ENCODE results near the gene PCDH20. TPM values are rescaled to one million over a fixed set of nuclear protein-coding genes. Genes with fewer than 3 reads are reported as not detected.
"Not testable (repeated sequence)": the region's sequence is repeated elsewhere in the genome, so short reads cannot be mapped to it uniquely, and the experiment has no call there.

The PCDH20 gene
- total RNA-seq, 1 donor from 2014 or later = 0.30 TPM

GRCh38 chr13:61383111-61383510 lies 32.5 kb downstream of the PCDH20 start:
- no peak for TF ChIP-seq CTCF (IDR thresholded peaks at IDR 0.05; ENCODE audit: borderline replicate concordance)
- H3K9me3 ChIP-seq (replicated peaks) = no peaks in the 10 kb centered on the region
- no peaks in the 10 kb centered on the region for H3K27me3 ChIP-seq (ENCODE audit: low read depth)
- intact Hi-C loops (cut with micrococcal nuclease) = no loop called here
- no peaks in the 10 kb centered on the region for H3K36me3 ChIP-seq
- no peak overlapping the region for H3K27ac ChIP-seq (replicated peaks)
- H3K4me1 ChIP-seq = no peaks in the 10 kb centered on the region
- no peak overlapping the region for H3K4me3 ChIP-seq
- DNase-seq = no peak

- TF ChIP-seq CTCF (IDR thresholded peaks at IDR 0.05; ENCODE audit: borderline replicate concordance) = no peak
- Histone ChIP-seq H3K27me3 (ENCODE audit: low read depth) (no peaks in the 10 kb centered on the region), H3K9me3 (replicated peaks) (peaks cover 20% of the 10 kb centered on the region), H3K4me1 (no peaks in the 10 kb centered on the region), H3K4me3 (no peak overlapping the region), H3K36me3 (no peaks in the 10 kb centered on the region), H3K27ac (replicated peaks) (no peak overlapping the region)
- DNase-seq = no peak
- intact Hi-C loops (cut with micrococcal nuclease) = no loop called here
Observed at GRCh38 chr13:61370520-61370919, 45.1 kb downstream of the PCDH20 start.

GRCh38 chr13:61364690-61365089 lies 51.0 kb downstream of the PCDH20 start:
- DNase-seq, H3K36me3 ChIP-seq: not testable (repeated sequence)

GRCh38 chr13:61362522-61362921 lies 53.1 kb downstream of the PCDH20 start:
- no peaks in the 10 kb centered on the region for H3K4me1 ChIP-seq
- TF ChIP-seq CTCF (IDR thresholded peaks at IDR 0.05; ENCODE audit: borderline replicate concordance) = no peak
- intact Hi-C loops (cut with micrococcal nuclease) = no loop called here
- H3K9me3 ChIP-seq (replicated peaks) = peaks cover 8% of the 10 kb centered on the region
- H3K36me3 ChIP-seq = no peaks in the 10 kb centered on the region
- no peak overlapping the region for H3K4me3 ChIP-seq
- DNase-seq = no peak
- no peak overlapping the region for H3K27ac ChIP-seq (replicated peaks)
- no peaks in the 10 kb centered on the region for H3K27me3 ChIP-seq (ENCODE audit: low read depth)

More at GRCh38 chr13:61364690-61365089, 51.0 kb downstream of the PCDH20 start:
- H3K27ac ChIP-seq (replicated peaks); H3K27me3 ChIP-seq (ENCODE audit: low read depth); H3K4me3 ChIP-seq; intact Hi-C loops (cut with micrococcal nuclease); H3K4me1 ChIP-seq: not testable (repeated sequence)
- H3K9me3 ChIP-seq (replicated peaks) = peaks cover 20% of the 10 kb centered on the region

Measured in left ventricle myocardium inferior (tissue), 1 donor.